H9 (cell line): ENCODE data around the gene NHSL2. TPM values are rescaled to one million over a fixed set of nuclear protein-coding genes. Genes with fewer than 3 reads are reported as not detected.

ENCODE experiments used
- DNase-seq: peaks from one replicate; pipeline ENCODE4 v3.0.0-alpha.2; 2017
- H2AFZ ChIP-seq: one replicate; pipeline ENCODE4 v1.6.1; 2013; ENCODE audit warnings: mild to moderate bottlenecking, low read length, control low read depth, moderate library complexity
- H2AK5ac ChIP-seq: 2 replicates; pipeline ENCODE4 v1.6.1; 2013; ENCODE audit warnings: low read length, control low read depth, mixed read lengths; ENCODE audit not compliant: insufficient read length
- H2BK120ac ChIP-seq: one replicate; pipeline ENCODE4 v1.6.1; 2013; ENCODE audit warnings: low read depth, mild to moderate bottlenecking, low read length, control low read depth, inconsistent platforms; ENCODE audit not compliant: poor library complexity, severe bottlenecking
- H2BK12ac ChIP-seq: 2 replicates; pipeline ENCODE4 v1.6.1; 2013; ENCODE audit warnings: low read length, control low read depth, mixed read lengths, low read depth; ENCODE audit not compliant: insufficient read length
- H2BK15ac ChIP-seq: 2 replicates; pipeline ENCODE4 v1.6.1; 2013; ENCODE audit warnings: low read depth, low read length, control low read depth
- H2BK20ac ChIP-seq: one replicate; pipeline ENCODE4 v1.6.1; 2013; ENCODE audit warnings: low read depth, mild to moderate bottlenecking, low read length, control low read depth, inconsistent platforms; ENCODE audit not compliant: poor library complexity, severe bottlenecking
- H2BK5ac ChIP-seq: 2 replicates; pipeline ENCODE4 v1.6.1; 2013; ENCODE audit warnings: low read length, control low read depth, mixed read lengths; ENCODE audit not compliant: insufficient read length
- H3K14ac ChIP-seq: 2 replicates; pipeline ENCODE4 v1.6.1; 2013; ENCODE audit warnings: low read length, control low read depth; ENCODE audit not compliant: insufficient read depth
- H3K18ac ChIP-seq: 2 replicates; pipeline ENCODE4 v1.6.1; 2013; ENCODE audit warnings: low read depth, mild to moderate bottlenecking, mixed read lengths, low read length, control low read depth; ENCODE audit not compliant: insufficient read length
- H3K23ac ChIP-seq: 2 replicates; pipeline ENCODE4 v1.6.1; 2013; ENCODE audit warnings: low read length, control low read depth, mixed read lengths, low read depth; ENCODE audit not compliant: insufficient read length
- H3K23me2 ChIP-seq: 2 replicates; pipeline ENCODE4 v1.6.1; 2013; ENCODE audit warnings: low read depth, mild to moderate bottlenecking, mixed read lengths, low read length, control low read depth; ENCODE audit not compliant: insufficient read length, poor library complexity, severe bottlenecking
- H3K27ac ChIP-seq: 2 replicates; pipeline ENCODE4 v1.5.1; 2013; ENCODE audit warnings: low read length, control low read depth, mixed read lengths, low read depth; ENCODE audit not compliant: insufficient read length
- H3K27me3 ChIP-seq: 2 replicates; pipeline ENCODE4 v1.6.1; 2013; ENCODE audit warnings: low read length, control low read depth, inconsistent platforms; ENCODE audit not compliant: insufficient read depth
- H3K4ac ChIP-seq: 2 replicates; pipeline ENCODE4 v1.6.1; 2013; ENCODE audit warnings: low read depth, mild to moderate bottlenecking, control low read depth, inconsistent platforms, low read length, moderate library complexity
- H3K4me1 ChIP-seq: 2 replicates; pipeline ENCODE4 v1.6.1; 2013; ENCODE audit warnings: low read length, control low read depth, inconsistent platforms; ENCODE audit not compliant: insufficient read depth
- H3K4me2 ChIP-seq: 2 replicates; pipeline ENCODE4 v1.6.1; 2013; ENCODE audit warnings: low read length, control low read depth, mixed read lengths; ENCODE audit not compliant: insufficient read length, insufficient read depth
- H3K56ac ChIP-seq: 2 replicates; pipeline ENCODE4 v1.6.1; 2013; ENCODE audit warnings: low read depth, mild to moderate bottlenecking, mixed read lengths, low read length, control low read depth; ENCODE audit not compliant: insufficient read length
- H3K79me1 ChIP-seq: 2 replicates; pipeline ENCODE4 v1.6.1; 2013; ENCODE audit warnings: low read depth, mild to moderate bottlenecking, moderate library complexity, low read length, control low read depth, inconsistent platforms; ENCODE audit not compliant: insufficient read depth, poor library complexity, severe bottlenecking
- H3K79me2 ChIP-seq: 2 replicates; pipeline ENCODE4 v1.6.1; 2013; ENCODE audit warnings: low read length, control low read depth, inconsistent platforms; ENCODE audit not compliant: insufficient read depth
- H3K9ac ChIP-seq: 2 replicates; pipeline ENCODE4 v1.6.1; 2013; ENCODE audit warnings: low read length, control low read depth, mixed read lengths; ENCODE audit not compliant: insufficient read length; ENCODE audit errors: extremely low read depth
- H3K9me3 ChIP-seq: one replicate; pipeline ENCODE4 v1.6.1; 2013; ENCODE audit warnings: low read depth, low read length, inconsistent platforms; ENCODE audit not compliant: control insufficient read depth
- H3T11ph ChIP-seq: one replicate; pipeline ENCODE4 v1.6.1; 2013; ENCODE audit warnings: mild to moderate bottlenecking, low read length, control low read depth, inconsistent platforms
- H4K20me1 ChIP-seq: one replicate; pipeline ENCODE4 v1.6.1; 2013; ENCODE audit not compliant: control insufficient read depth, insufficient read length, insufficient read depth
- H4K5ac ChIP-seq: 2 replicates; pipeline ENCODE4 v1.6.1; 2013; ENCODE audit warnings: low read depth, mild to moderate bottlenecking, mixed read lengths, low read length, control low read depth; ENCODE audit not compliant: insufficient read length
- H4K8ac ChIP-seq: replicated peaks from 2 replicates; pipeline ENCODE4 v1.6.1; 2013; ENCODE audit warnings: low read length, control low read depth, mixed read lengths, low read depth; ENCODE audit not compliant: insufficient read length
- H4K91ac ChIP-seq: 2 replicates; pipeline ENCODE4 v1.6.1; 2013; ENCODE audit warnings: low read depth, mild to moderate bottlenecking, moderate library complexity, mixed read lengths, low read length, control low read depth; ENCODE audit not compliant: insufficient read length
- H3K27ac Mint-ChIP-seq, 3 experiments: 2 replicates in 2 of 3; 3 replicates in 1 of 3; pipeline ENCODE4 v1.8.0; 2020 to 2021; ENCODE audit warnings: mixed read lengths in 3 of 3, mild to moderate bottlenecking in 1 of 3, moderate library complexity in 1 of 3
- H3K27me3 Mint-ChIP-seq: 2 replicates; pipeline ENCODE4 v1.8.0; 2021; ENCODE audit warnings: low read depth, mild to moderate bottlenecking, moderate library complexity, mixed read lengths
- H3K36me3 Mint-ChIP-seq, 3 experiments: 2 replicates in 2 of 3; 3 replicates in 1 of 3; pipeline ENCODE4 v1.8.0; 2020 to 2021; ENCODE audit warnings: low read depth in 3 of 3, mixed read lengths in 3 of 3; ENCODE audit not compliant: insufficient read depth in 1 of 3
- H3K4me1 Mint-ChIP-seq, 2 experiments: 2 replicates each; pipeline ENCODE4 v1.8.0; 2020; ENCODE audit warnings: mixed read lengths in 2 of 2
- H3K4me3 Mint-ChIP-seq, 2 experiments: 2 replicates in 1 of 2; 3 replicates in 1 of 2; pipeline ENCODE4 v1.8.0; 2020 to 2021; ENCODE audit warnings: mild to moderate bottlenecking in 2 of 2, mixed read lengths in 2 of 2, moderate library complexity in 1 of 2
- H3K9me3 Mint-ChIP-seq, 2 experiments: 2 replicates in 1 of 2; 3 replicates in 1 of 2; pipeline ENCODE4 v1.8.0; 2020; ENCODE audit warnings: mild to moderate bottlenecking in 2 of 2, mixed read lengths in 2 of 2, moderate library complexity in 1 of 2
- CTCF ChIP-seq: fragments of 200-600 bp; sonication (generic); conservative IDR thresholded peaks from 3 replicates; pipeline ENCODE4 v1.8.0; 2021; ENCODE audit warnings: antibody characterized with exemption, mild to moderate bottlenecking
- WGBS: extraction: QIAGEN DNeasy Blood & Tissue Kit; methylation state at CpG from one replicate; pipeline ENCODE4 v1.1.7; 2013; ENCODE audit warnings: missing lambda C conversion rate, low lambda C conversion rate, mixed read lengths; ENCODE audit not compliant: insufficient read length; ENCODE audit errors: extremely low coverage; 5-methylcytosine and 5-hydroxymethylcytosine counted together
- total RNA-seq: library from RNA; stranded (reverse); gene quantifications from 2 replicates; pipeline ENCODE4 v1.2.1, GENCODE V29; 2021

Gene NHSL2
- total RNA-seq, 1 experiment from 2014 or later = 6.4 TPM

DNA sequence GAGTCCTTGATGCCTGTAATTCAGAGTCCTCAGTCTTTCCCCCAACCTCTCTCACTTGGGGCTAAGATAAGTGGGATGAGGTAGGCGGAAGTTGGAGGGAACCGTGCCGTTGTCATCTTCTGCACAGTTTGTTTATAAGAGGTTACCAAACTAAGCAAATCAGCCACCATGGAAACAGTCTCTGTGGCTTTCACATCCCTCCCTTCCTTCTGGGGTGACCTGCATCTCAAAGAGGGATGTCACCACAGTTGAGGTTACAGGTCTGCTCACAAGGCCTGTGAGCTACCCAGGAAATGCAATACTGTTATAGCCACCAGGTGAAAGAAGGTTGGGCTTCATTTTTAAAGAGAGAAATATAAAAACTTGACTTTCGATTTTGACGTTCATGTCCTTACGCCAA lies 194.8 kb downstream of the NHSL2 start:
- DNase-seq = no peak
- Histone ChIP-seq H3K4me1 (no peaks in the 10 kb centered on the region; the same call in 1 of the 2 replicates), H3K56ac (no peak overlapping the region), H3K9me3 (peaks cover 35% of the 10 kb centered on the region), H2BK20ac (no peak overlapping the region), H3K23ac (no peak overlapping the region), H3T11ph (no peak overlapping the region), H3K4ac (no peak overlapping the region), H2AFZ (no peak overlapping the region), H4K5ac (no peak overlapping the region), H2BK12ac (no peak overlapping the region), H2BK15ac (no peak overlapping the region), H3K79me1 (no peaks in the 10 kb centered on the region), H4K20me1 (no peaks in the 10 kb centered on the region), H3K18ac (no peak overlapping the region), H3K23me2 (no peaks in the 10 kb centered on the region), H4K91ac (no peak overlapping the region), H3K4me2 (no peak overlapping the region), H3K9ac (no peak overlapping the region), H2AK5ac (no peak overlapping the region), H3K27ac (no peak overlapping the region), H3K27me3 (no peaks in the 10 kb centered on the region), H4K8ac (no peak overlapping the region), H3K79me2 (no peaks in the 10 kb centered on the region), H2BK120ac (no peak overlapping the region), H3K14ac (no peak overlapping the region), H2BK5ac (no peak overlapping the region)
- Mint-ChIP-seq H3K4me1 (peaks cover 24 to 31% of the 10 kb centered on the region in 2 experiments), H3K4me3 (no peak overlapping the region), H3K27ac (no peak overlapping the region), H3K9me3 (peaks cover 72 to 75% of the 10 kb centered on the region in 2 experiments), H3K27me3 (no peaks in the 10 kb centered on the region; the same call in 1 of the 2 replicates), H3K36me3 (peaks cover 0 to 13% (median 2%) of the 10 kb centered on the region in 3 experiments; a peak in 4 of 7 replicates)
- TF ChIP-seq CTCF = no peak
- WGBS = no CpG with 5 or more reads among the region's 6 CpGs
